HepG2 (cell line): ENCODE measurements around the gene PSME3IP1. TPM values are rescaled to one million over a fixed set of nuclear protein-coding genes. Genes with fewer than 3 reads are reported as not detected.
A peak's percentile ranks its signal among the peaks of the same experiment; 100 is the strongest.

ENCODE experiments used
- CBX2 ChIP-seq, 2 experiments: fragments of 200-600 bp in 1 of 2; sonication (generic); formaldehyde crosslinking in 1 of 2; IDR thresholded peaks; 2 replicates each; pipeline versions ENCODE4 v1.7.0 to v1.8.1; 2018 to 2022; ENCODE audit warnings: low read depth in 2 of 2, low read length in 1 of 2, mild to moderate bottlenecking in 1 of 2, missing genetic modification reagents in 1 of 2
- ERF ChIP-seq: IDR thresholded peaks from 2 replicates; pipeline ENCODE4 v1.6.1; 2018; ENCODE audit warnings: missing biosample characterization, missing genetic modification reagents
- ETV5 ChIP-seq: IDR thresholded peaks from 2 replicates; pipeline ENCODE4 v1.6.1; 2018; ENCODE audit warnings: missing biosample characterization, missing genetic modification reagents, inconsistent platforms, borderline replicate concordance
- GABPA ChIP-seq, 2 experiments: IDR thresholded peaks; 2 replicates each; pipeline ENCODE4 v1.6.1; 2011 to 2016; ENCODE audit warnings: low read depth in 2 of 2, low read length in 1 of 2, missing biosample characterization in 1 of 2, missing genetic modification characterization in 1 of 2
- HIVEP1 ChIP-seq: sonication (generic); formaldehyde crosslinking; IDR thresholded peaks from 2 replicates; pipeline ENCODE4 v1.4.0; 2020; ENCODE audit warnings: mild to moderate bottlenecking, missing genetic modification reagents
- MED1 ChIP-seq: sonication (generic); formaldehyde crosslinking; IDR thresholded peaks from 2 replicates; pipeline ENCODE4 v1.4.0; 2020; ENCODE audit warnings: missing genetic modification reagents
- MEF2D ChIP-seq: sonication (generic); formaldehyde crosslinking; IDR thresholded peaks from 2 replicates; pipeline ENCODE4 v1.5.1; 2020; ENCODE audit warnings: mild to moderate bottlenecking, missing genetic modification reagents
- NCOR1 ChIP-seq: fragments of 200-600 bp; sonication (generic); IDR thresholded peaks from 2 replicates; pipeline ENCODE4 v1.7.0; 2017; ENCODE audit warnings: antibody characterized with exemption, low read length, borderline replicate concordance
- POGZ ChIP-seq: sonication (generic); formaldehyde crosslinking; IDR thresholded peaks from 2 replicates; pipeline ENCODE4 v1.4.0; 2020; ENCODE audit warnings: mild to moderate bottlenecking, missing genetic modification reagents
- SOX5 ChIP-seq: IDR thresholded peaks from 2 replicates; pipeline ENCODE4 v1.6.1; 2016; ENCODE audit warnings: borderline replicate concordance
- SRSF1 ChIP-seq: fragments of 200-400 bp; formaldehyde crosslinking; optimal IDR thresholded peaks from 2 replicates; pipeline ENCODE3; 2017; ENCODE audit warnings: mild to moderate bottlenecking, low read depth, low read length, moderate library complexity
- THAP9 ChIP-seq: sonication (generic); formaldehyde crosslinking; IDR thresholded peaks from 2 replicates; pipeline ENCODE4; 2020; ENCODE audit warnings: missing genetic modification reagents, mild to moderate bottlenecking, borderline replicate concordance
- ZBTB3 ChIP-seq: sonication (generic); formaldehyde crosslinking; IDR thresholded peaks from 2 replicates; pipeline ENCODE4 v1.4.0; 2020; ENCODE audit warnings: low read depth, mild to moderate bottlenecking, moderate library complexity, missing genetic modification reagents, borderline replicate concordance
- ZBTB7A ChIP-seq: sonication (generic); formaldehyde crosslinking; IDR thresholded peaks from 2 replicates; pipeline ENCODE4 v1.8.0; 2022; ENCODE audit warnings: mild to moderate bottlenecking, missing genetic modification reagents
- ZKSCAN1 ChIP-seq: fragments of 150-350 bp; IDR thresholded peaks from 2 replicates; pipeline ENCODE4 v1.6.1; 2014; ENCODE audit warnings: low read length
- ZNF20 ChIP-seq: sonication (generic); formaldehyde crosslinking; IDR thresholded peaks from 2 replicates; pipeline ENCODE4 v1.4.0; 2020; ENCODE audit warnings: mild to moderate bottlenecking, moderate library complexity, missing genetic modification reagents
- ZNF205 ChIP-seq: IDR thresholded peaks from 2 replicates; pipeline ENCODE4 v1.6.1; 2018; ENCODE audit warnings: missing biosample characterization, missing genetic modification reagents
- ZNF432 ChIP-seq: sonication (generic); formaldehyde crosslinking; IDR thresholded peaks from 2 replicates; pipeline ENCODE4 v1.5.0; 2020; ENCODE audit warnings: missing genetic modification reagents, mild to moderate bottlenecking, borderline replicate concordance
- ZNF567 ChIP-seq: sonication (generic); formaldehyde crosslinking; IDR thresholded peaks from 2 replicates; pipeline ENCODE4 v1.8.1; 2023; ENCODE audit warnings: mild to moderate bottlenecking, missing genetic modification reagents, borderline replicate concordance
- ZNF672 ChIP-seq: sonication (generic); formaldehyde crosslinking; IDR thresholded peaks from 2 replicates; pipeline ENCODE4 v1.8.1; 2022; ENCODE audit warnings: missing genetic modification reagents
- ZSCAN30 ChIP-seq: sonication (generic); formaldehyde crosslinking; IDR thresholded peaks from 2 replicates; pipeline ENCODE4 v1.5.0; 2020; ENCODE audit warnings: mild to moderate bottlenecking, missing genetic modification reagents
- ZSCAN9 ChIP-seq: IDR thresholded peaks from 2 replicates; pipeline ENCODE4 v1.6.1; 2016; ENCODE audit warnings: borderline replicate concordance
- polyA plus RNA-seq, 8 experiments: library from polyadenylated mRNA; depleted of rRNA in 3 of 8; stranded (reverse) in 7 of 8; unstranded in 1 of 8; fragments of >200 nt; fragmentation: Illumina TruSeq in 4 of 8; extraction: Trizol in 4 of 8; gene quantifications; 2 replicates each; pipeline versions ENCODE4 v1.2.1 to v1.2.3, GENCODE V29; 2011 to 2016; ENCODE audit warnings: low read depth in 4 of 8, missing spikeins in 1 of 8, mixed read lengths in 1 of 8; ENCODE audit not compliant: insufficient read depth in 1 of 8
- total RNA-seq, 5 experiments: library from RNA; depleted of rRNA; stranded (reverse); fragments of >200 nt; fragmentation: Illumina TruSeq; extraction: Trizol; gene quantifications; 2 replicates each; pipeline ENCODE4 v1.2.3, GENCODE V29; 2016; ENCODE audit warnings: low read depth in 1 of 5
- TF ChIP-seq, protein P1 (sequence below), 2 experiments: sonication (generic) in 1 of 2; formaldehyde crosslinking in 1 of 2; IDR thresholded peaks; 2 replicates each; pipeline versions ENCODE4 v1.6.1 to v1.9.0; 2014 to 2022; ENCODE audit warnings: antibody characterized with exemption in 1 of 2, borderline replicate concordance in 1 of 2, inconsistent platforms in 1 of 2, low read depth in 1 of 2, missing genetic modification reagents in 1 of 2

PSME3IP1 gene
- total and polyA plus RNA-seq, 2 of the 13 experiments (the other 11 are each of a cell fraction or from before 2014, with no cell fraction given), result 90.8 to 99.8 TPM

DNA sequence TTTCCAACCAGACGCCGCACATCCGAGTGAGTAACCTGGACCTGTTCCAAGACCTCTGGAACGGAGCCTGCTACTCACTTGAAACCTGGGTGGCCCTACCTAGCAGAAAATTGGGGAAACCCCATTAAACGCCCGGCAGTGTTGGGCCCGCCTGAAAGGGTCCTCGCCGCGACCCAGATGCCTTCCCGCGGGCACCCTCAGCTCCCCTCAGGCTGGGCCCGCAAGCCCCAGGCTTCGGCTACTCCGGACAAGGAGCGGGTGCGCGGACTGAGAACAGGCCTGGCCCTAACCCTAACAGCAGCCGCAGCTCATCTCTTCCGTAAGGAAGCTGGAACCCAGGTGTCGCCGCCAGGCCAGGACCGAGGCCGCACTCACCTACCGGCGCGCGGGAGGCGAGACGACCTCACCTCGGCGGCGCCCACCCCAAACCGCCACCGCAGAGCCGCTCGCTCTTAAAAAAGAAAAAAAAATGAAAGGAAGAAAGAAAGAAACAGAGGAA is 344 bp downstream of the PSME3IP1 start (continued):
- TF ChIP-seq, protein P1, sequence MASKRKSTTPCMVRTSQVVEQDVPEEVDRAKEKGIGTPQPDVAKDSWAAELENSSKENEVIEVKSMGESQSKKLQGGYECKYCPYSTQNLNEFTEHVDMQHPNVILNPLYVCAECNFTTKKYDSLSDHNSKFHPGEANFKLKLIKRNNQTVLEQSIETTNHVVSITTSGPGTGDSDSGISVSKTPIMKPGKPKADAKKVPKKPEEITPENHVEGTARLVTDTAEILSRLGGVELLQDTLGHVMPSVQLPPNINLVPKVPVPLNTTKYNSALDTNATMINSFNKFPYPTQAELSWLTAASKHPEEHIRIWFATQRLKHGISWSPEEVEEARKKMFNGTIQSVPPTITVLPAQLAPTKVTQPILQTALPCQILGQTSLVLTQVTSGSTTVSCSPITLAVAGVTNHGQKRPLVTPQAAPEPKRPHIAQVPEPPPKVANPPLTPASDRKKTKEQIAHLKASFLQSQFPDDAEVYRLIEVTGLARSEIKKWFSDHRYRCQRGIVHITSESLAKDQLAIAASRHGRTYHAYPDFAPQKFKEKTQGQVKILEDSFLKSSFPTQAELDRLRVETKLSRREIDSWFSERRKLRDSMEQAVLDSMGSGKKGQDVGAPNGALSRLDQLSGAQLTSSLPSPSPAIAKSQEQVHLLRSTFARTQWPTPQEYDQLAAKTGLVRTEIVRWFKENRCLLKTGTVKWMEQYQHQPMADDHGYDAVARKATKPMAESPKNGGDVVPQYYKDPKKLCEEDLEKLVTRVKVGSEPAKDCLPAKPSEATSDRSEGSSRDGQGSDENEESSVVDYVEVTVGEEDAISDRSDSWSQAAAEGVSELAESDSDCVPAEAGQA (IDR thresholded peaks at IDR 0.05; ENCODE audit: low read depth), result no peak
- TF ChIP-seq, protein P1 (CRISPR knock-in tag; IDR thresholded peaks at IDR 0.05; ENCODE audit: borderline replicate concordance), result no peak
- TF ChIP-seq SRSF1, result no peak
- no peak for TF ChIP-seq ZBTB3 (CRISPR knock-in tag)
- TF ChIP-seq POGZ (CRISPR knock-in tag), result no peak
- no peak for TF ChIP-seq ZKSCAN1
- no peak for TF ChIP-seq MEF2D (CRISPR knock-in tag)
- no peak; the same call in 1 of the 2 replicates for TF ChIP-seq THAP9
- TF ChIP-seq ZNF205 (CRISPR knock-in tag), result peak; percentile 46; the same call in 1 of the 2 replicates
- TF ChIP-seq ZNF20 (CRISPR knock-in tag), result no peak
- no peak for TF ChIP-seq ZNF432
- no peak; the same call in 1 of the 2 replicates for TF ChIP-seq MED1 (CRISPR knock-in tag)
- 0 out of 2 replicates have a peak, but pooled peaks have one; percentile 31 for TF ChIP-seq ZBTB7A (CRISPR knock-in tag)
- no peak for TF ChIP-seq ZNF672 (CRISPR knock-in tag)
- no peak for TF ChIP-seq ZNF567 (CRISPR knock-in tag)
- peak; percentile 79 for TF ChIP-seq HIVEP1 (CRISPR knock-in tag)
- TF ChIP-seq ERF (CRISPR knock-in tag), result no peak
- TF ChIP-seq ZSCAN30 (CRISPR knock-in tag), result no peak
- no peak for TF ChIP-seq GABPA (IDR thresholded peaks at IDR 0.05; ENCODE audit: low read depth, low read length)
- TF ChIP-seq GABPA (CRISPR knock-in tag; IDR thresholded peaks at IDR 0.05; ENCODE audit: low read depth), result no peak
- TF ChIP-seq SOX5, result no peak
- TF ChIP-seq ETV5 (CRISPR knock-in tag), result no peak; the same call in 1 of the 2 replicates
- no peak for TF ChIP-seq NCOR1
- TF ChIP-seq ZSCAN9 (CRISPR knock-in tag), result no peak
- no peak for TF ChIP-seq CBX2 (IDR thresholded peaks at IDR 0.05; ENCODE audit: low read depth, low read length)
- TF ChIP-seq CBX2 (CRISPR knock-in tag; IDR thresholded peaks at IDR 0.05; ENCODE audit: low read depth), result no peak
